HFFc6 (cell line): ENCODE data around the gene TCF21. TPM values are rescaled to one million over a fixed set of nuclear protein-coding genes. Genes with fewer than 3 reads are reported as not detected.
A peak's percentile ranks its signal among the peaks of the same experiment; 100 is the strongest.

Experiments used
- DNase-seq: peaks from one replicate; pipeline ENCODE4 v3.0.0-alpha.2; 2018
- H3K27ac Mint-ChIP-seq: 2 replicates; pipeline ENCODE4 v1.8.0; 2020; ENCODE audit warnings: mild to moderate bottlenecking, mixed read lengths
- H3K27me3 Mint-ChIP-seq: 2 replicates; pipeline ENCODE4 v1.8.0; 2021; ENCODE audit warnings: mild to moderate bottlenecking, moderate library complexity, mixed read lengths; ENCODE audit not compliant: insufficient read depth
- H3K36me3 Mint-ChIP-seq: 2 replicates; pipeline ENCODE4 v1.8.0; 2021; ENCODE audit warnings: low read depth, mixed read lengths
- H3K4me1 Mint-ChIP-seq: 2 replicates; pipeline ENCODE4 v1.8.0; 2020; ENCODE audit warnings: low read depth, mixed read lengths
- H3K4me3 Mint-ChIP-seq: 2 replicates; pipeline ENCODE4 v1.8.0; 2020; ENCODE audit warnings: mild to moderate bottlenecking, moderate library complexity, mixed read lengths
- H3K9me3 Mint-ChIP-seq: 2 replicates; pipeline ENCODE4 v1.8.0; 2020; ENCODE audit warnings: mild to moderate bottlenecking, mixed read lengths
- total RNA-seq, 6 experiments: library from RNA; stranded (reverse); fragmentation: NEBNext Ultra II Directional; extraction: Animal tissue kit (Norgen Biotek cat#: 25700); gene quantifications; 2 replicates in 1 of 6; 3 replicates in 5 of 6; pipeline ENCODE4 v1.2.3, GENCODE V29; 2021
- TF ChIP-seq, protein P1 (sequence below): fragments of 200-600 bp; sonication (generic); IDR thresholded peaks from 2 replicates; pipeline ENCODE4 v1.5.0; 2021; ENCODE audit warnings: antibody characterized with exemption, mild to moderate bottlenecking

TCF21 gene
- total RNA-seq, 6 experiments from 2014 or later, result not detected

DNA sequence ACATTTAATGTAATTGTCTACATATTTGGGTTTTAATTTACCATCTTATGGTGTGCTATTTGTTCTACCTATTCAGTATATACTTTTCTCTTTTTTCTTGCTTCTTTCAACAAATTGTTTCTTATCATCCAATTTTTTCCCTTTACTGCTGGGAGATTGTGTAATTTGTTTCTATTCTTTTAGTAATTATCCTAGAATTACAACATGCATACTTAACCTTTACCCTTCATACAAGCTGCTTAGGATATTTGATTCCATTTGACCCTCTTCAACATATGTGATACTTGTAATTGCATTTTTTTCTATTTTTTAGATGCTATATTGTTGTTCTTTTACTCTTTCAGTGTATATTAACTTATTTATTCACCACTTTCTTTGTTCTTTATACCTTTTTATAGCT lies 49.0 kb downstream of the TCF21 start:
- H3K36me3 Mint-ChIP-seq, result peaks cover 8% of the 10 kb centered on the region; the same call in 1 of the 2 replicates
- TF ChIP-seq, protein P1, sequence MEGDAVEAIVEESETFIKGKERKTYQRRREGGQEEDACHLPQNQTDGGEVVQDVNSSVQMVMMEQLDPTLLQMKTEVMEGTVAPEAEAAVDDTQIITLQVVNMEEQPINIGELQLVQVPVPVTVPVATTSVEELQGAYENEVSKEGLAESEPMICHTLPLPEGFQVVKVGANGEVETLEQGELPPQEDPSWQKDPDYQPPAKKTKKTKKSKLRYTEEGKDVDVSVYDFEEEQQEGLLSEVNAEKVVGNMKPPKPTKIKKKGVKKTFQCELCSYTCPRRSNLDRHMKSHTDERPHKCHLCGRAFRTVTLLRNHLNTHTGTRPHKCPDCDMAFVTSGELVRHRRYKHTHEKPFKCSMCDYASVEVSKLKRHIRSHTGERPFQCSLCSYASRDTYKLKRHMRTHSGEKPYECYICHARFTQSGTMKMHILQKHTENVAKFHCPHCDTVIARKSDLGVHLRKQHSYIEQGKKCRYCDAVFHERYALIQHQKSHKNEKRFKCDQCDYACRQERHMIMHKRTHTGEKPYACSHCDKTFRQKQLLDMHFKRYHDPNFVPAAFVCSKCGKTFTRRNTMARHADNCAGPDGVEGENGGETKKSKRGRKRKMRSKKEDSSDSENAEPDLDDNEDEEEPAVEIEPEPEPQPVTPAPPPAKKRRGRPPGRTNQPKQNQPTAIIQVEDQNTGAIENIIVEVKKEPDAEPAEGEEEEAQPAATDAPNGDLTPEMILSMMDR, result no peak
- no peak overlapping the region for H3K4me3 Mint-ChIP-seq
- H3K9me3 Mint-ChIP-seq, result peaks cover 24% of the 10 kb centered on the region
- peaks cover 35% of the 10 kb centered on the region for H3K27me3 Mint-ChIP-seq
- H3K27ac Mint-ChIP-seq, result no peak overlapping the region
- DNase-seq, result no peak
- no peaks in the 10 kb centered on the region; the same call in 1 of the 2 replicates for H3K4me1 Mint-ChIP-seq

DNA sequence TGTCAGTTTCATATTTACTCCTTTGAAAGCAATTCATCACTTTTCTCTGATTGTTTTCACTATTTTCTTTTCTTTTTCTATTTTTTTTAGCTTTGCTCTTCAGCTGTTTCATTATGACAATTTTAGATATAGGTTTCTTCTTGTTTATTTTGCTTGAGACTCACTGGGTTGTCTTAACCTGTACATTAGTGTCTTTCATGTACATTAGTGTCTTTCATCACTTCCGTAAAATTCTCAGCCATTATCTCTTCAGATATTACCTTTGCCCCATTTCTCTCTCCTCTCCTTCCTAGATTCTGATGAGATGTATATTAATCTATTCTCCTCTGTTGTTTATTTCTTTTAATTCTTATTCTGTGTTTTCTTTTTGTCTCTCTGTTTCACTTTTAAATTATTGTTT lies 49.6 kb downstream of the TCF21 start:
- DNase-seq, result no peak
- peaks cover 2% of the 10 kb centered on the region; the same call in 1 of the 2 replicates for H3K36me3 Mint-ChIP-seq
- peaks cover 32% of the 10 kb centered on the region for H3K27me3 Mint-ChIP-seq
- TF ChIP-seq, protein P1, result no peak
- H3K27ac Mint-ChIP-seq, result no peak overlapping the region
- no peaks in the 10 kb centered on the region; the same call in 1 of the 2 replicates for H3K4me1 Mint-ChIP-seq
- no peak overlapping the region for H3K4me3 Mint-ChIP-seq
- peaks cover 18% of the 10 kb centered on the region for H3K9me3 Mint-ChIP-seq

DNA sequence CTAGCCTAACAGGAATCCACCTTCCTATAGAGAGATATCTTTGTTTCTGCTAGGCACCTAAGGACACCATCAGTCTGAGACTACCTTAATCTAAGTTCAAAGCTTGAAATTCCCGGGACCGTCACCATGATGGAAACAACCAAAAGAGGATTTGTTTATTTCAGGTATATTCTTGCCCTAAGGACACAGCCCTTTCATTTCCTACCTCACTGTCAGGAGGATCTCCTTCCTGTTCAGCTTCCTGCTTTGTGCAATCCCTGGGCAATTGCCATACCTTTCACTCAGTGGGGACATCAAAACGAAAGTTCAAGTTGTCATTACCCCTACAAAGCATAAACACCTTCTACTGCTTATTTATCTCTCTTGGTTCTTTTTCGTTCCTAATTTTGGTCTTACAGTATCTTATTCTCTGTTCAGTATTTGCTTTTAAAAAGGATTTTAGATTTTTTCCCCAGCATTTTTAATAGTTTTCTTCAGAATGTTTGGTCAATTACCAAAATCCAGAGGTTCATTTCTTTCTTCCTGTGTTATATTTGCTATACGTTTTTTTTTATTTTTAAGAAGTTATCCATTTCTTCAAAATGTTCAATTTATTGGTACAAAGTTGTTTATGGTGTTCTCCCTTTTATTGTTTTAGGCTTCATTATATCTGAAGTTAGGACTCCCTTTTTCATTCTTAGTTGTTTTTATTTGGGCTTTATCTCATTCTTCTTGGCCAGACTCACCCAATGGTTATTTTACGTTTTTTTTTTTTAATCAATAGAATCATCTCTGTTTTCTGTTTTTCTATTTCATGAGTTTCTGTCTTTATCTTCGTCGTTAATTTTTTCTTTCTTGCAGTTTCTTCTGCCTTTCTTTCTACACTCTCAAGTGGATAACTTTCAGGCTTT lies 51.1 kb downstream of the TCF21 start:
- no peak overlapping the region for H3K27ac Mint-ChIP-seq
- H3K27me3 Mint-ChIP-seq, result peaks cover 28% of the 10 kb centered on the region
- DNase-seq, result no peak
- no peaks in the 10 kb centered on the region for H3K36me3 Mint-ChIP-seq
- peaks cover under 1% of the 10 kb centered on the region for H3K4me1 Mint-ChIP-seq
- TF ChIP-seq, protein P1, result no peak
- H3K4me3 Mint-ChIP-seq, result peak overlapping the region; percentile 54; the same call in 1 of the 2 replicates
- H3K9me3 Mint-ChIP-seq, result peaks cover 6% of the 10 kb centered on the region; the same call in 1 of the 2 replicates

Other genes with a start within 250 kb of the TCF21 start
- gene TBPL1, start 64.1 kb downstream of the TCF21 start, total RNA-seq, result 10 to 100 TPM; 30.7 to 40.6 (median 34.0) TPM
- gene SLC2A12, start 163.5 kb downstream of the TCF21 start, total RNA-seq, result under 1 TPM; 0.40 to 0.71 (median 0.63) TPM